ENCODE data around the gene HPS5. TPM values are rescaled to one million over a fixed set of nuclear protein-coding genes. Genes with fewer than 3 reads are reported as not detected.

HPS5 gene
- total RNA-seq, 4 donors from 2014 or later, result 17.0 to 24.5 (median 18.6) TPM

- peaks cover 47 to 97% (median 85%) of the 10 kb centered on the region in 4 donors for H3K36me3 ChIP-seq
- intact Hi-C loops (cut with DNase I), result no loop called here
- H3K4me3 ChIP-seq, result no peak overlapping the region
- no peaks in the 10 kb centered on the region for H3K9me3 ChIP-seq
- H3K27me3 ChIP-seq, result no peaks in the 10 kb centered on the region
- WGBS, result 92% methylated on average over 4 of the region's 4 CpGs
- no peak for DNase-seq (ENCODE audit: extremely low spot score)
- no peaks in the 10 kb centered on the region for H3K4me1 ChIP-seq
- H3K27ac ChIP-seq (replicated peaks in 1 of 4), result no peak overlapping the region
- TF ChIP-seq POLR2A (IDR thresholded peaks at IDR 0.05; ENCODE audit: low read depth) (no peak), EP300 (IDR thresholded peaks at IDR 0.05) (no peak), CTCF (IDR thresholded peaks at IDR 0.05) (no peak), POLR2AphosphoS5 (IDR thresholded peaks at IDR 0.05) (no peak)
These were observed 36.7 kb upstream of the HPS5 start for GRCh38 chr11:18358646-18359045.

GRCh38 chr11:18352581-18352980 is 30.6 kb upstream of the HPS5 start:
- no peak for TF ChIP-seq POLR2A (IDR thresholded peaks at IDR 0.05; ENCODE audit: low read depth)
- TF ChIP-seq CTCF (IDR thresholded peaks at IDR 0.05), result no peak
- no peak for TF ChIP-seq POLR2AphosphoS5 (IDR thresholded peaks at IDR 0.05)
- TF ChIP-seq EP300 (IDR thresholded peaks at IDR 0.05), result no peak
- Histone ChIP-seq H3K27me3 (no peaks in the 10 kb centered on the region), H3K4me3 (no peak overlapping the region), H3K4me1 (no peaks in the 10 kb centered on the region), H3K9me3 (no peaks in the 10 kb centered on the region), H3K27ac (replicated peaks in 1 of 4) (no peak overlapping the region), H3K36me3 (peaks cover 39 to 84% (median 64%) of the 10 kb centered on the region in 4 donors)
- WGBS, result 84% methylated on average over 3 of the region's 3 CpGs
- DNase-seq (ENCODE audit: extremely low spot score), result no peak
- intact Hi-C loops (cut with DNase I), result no loop called here

GRCh38 chr11:18347471-18348125 is 25.7 kb upstream of the HPS5 start:
- H3K9me3 ChIP-seq, result no peaks in the 10 kb centered on the region
- no peaks in the 10 kb centered on the region for H3K27me3 ChIP-seq
- TF ChIP-seq EP300 (IDR thresholded peaks at IDR 0.05) (no peak), POLR2AphosphoS5 (IDR thresholded peaks at IDR 0.05) (no peak), POLR2A (IDR thresholded peaks at IDR 0.05; ENCODE audit: low read depth) (no peak), CTCF (IDR thresholded peaks at IDR 0.05) (no peak)
- WGBS, result 86% methylated on average over 5 of the region's 5 CpGs
- DNase-seq (ENCODE audit: extremely low spot score), result no peak
- peaks cover 46 to 87% (median 68%) of the 10 kb centered on the region in 4 donors for H3K36me3 ChIP-seq
- no peak overlapping the region for H3K27ac ChIP-seq (replicated peaks in 1 of 4)
- no peak overlapping the region for H3K4me3 ChIP-seq
- intact Hi-C loops (cut with DNase I), result no loop called here
- H3K4me1 ChIP-seq, result no peaks in the 10 kb centered on the region

GRCh38 chr11:18332891-18333290 is 11.0 kb upstream of the HPS5 start:
- TF ChIP-seq CTCF (IDR thresholded peaks at IDR 0.05) (no peak), POLR2A (IDR thresholded peaks at IDR 0.05; ENCODE audit: low read depth) (no peak), EP300 (IDR thresholded peaks at IDR 0.05) (no peak), POLR2AphosphoS5 (IDR thresholded peaks at IDR 0.05) (no peak)
- intact Hi-C loops (cut with DNase I), result loop anchor here (10.0 kb wide), 1 partner anchor 172 kb away; no protein-coding TSS in a partner anchor
- peaks cover 0 to 3% (median 0%) of the 10 kb centered on the region in 4 donors for H3K4me1 ChIP-seq
- H3K27ac ChIP-seq (replicated peaks in 1 of 4), result no peak overlapping the region
- H3K4me3 ChIP-seq, result no peak overlapping the region
- H3K9me3 ChIP-seq, result no peaks in the 10 kb centered on the region
- no peak for DNase-seq (ENCODE audit: extremely low spot score)
- H3K27me3 ChIP-seq, result no peaks in the 10 kb centered on the region
- WGBS, result 93% methylated on average over 3 of the region's 3 CpGs
- H3K36me3 ChIP-seq, result peaks cover 42 to 84% (median 59%) of the 10 kb centered on the region in 4 donors

All from esophagus muscularis mucosa (tissue), 4 donors.